Measurements from ENCODE around the gene ATP8B3. TPM values are rescaled to one million over a fixed set of nuclear protein-coding genes. Genes with fewer than 3 reads are reported as not detected.

ATP8B3 gene
- total and polyA plus RNA-seq, 2 of the 13 experiments (the other 11 are each of a cell fraction or from before 2014, with no cell fraction given), result 2.6 to 5.9 TPM

GRCh38 chr19:1837625-1838105 lies 25.6 kb upstream of the ATP8B3 start (continued):
- TF ChIP-seq POGK (CRISPR knock-in tag; conservative IDR thresholded peaks at IDR 0.05), result 0 out of 2 replicates have a peak, but pooled peaks have one; percentile 23
- TF ChIP-seq ZNF616 (CRISPR knock-in tag; IDR thresholded peaks at IDR 0.05; ENCODE audit: low read depth), result no peak
- TF ChIP-seq ZNF772 (CRISPR knock-in tag; IDR thresholded peaks at IDR 0.05), result peak; percentile 45; the same call in 1 of the 2 replicates
- no peak for TF ChIP-seq ZNF670 (CRISPR knock-in tag; IDR thresholded peaks at IDR 0.05; ENCODE audit: borderline replicate concordance)
- no peak for TF ChIP-seq ZNF496 (CRISPR knock-in tag; IDR thresholded peaks at IDR 0.05; ENCODE audit: insufficient replicate concordance)
- 0 out of 2 replicates have a peak, but pooled peaks have one; percentile 13 for TF ChIP-seq GATAD2A (CRISPR knock-in tag; IDR thresholded peaks at IDR 0.05)
- no peak for TF ChIP-seq NR2C2 (CRISPR knock-in tag; IDR thresholded peaks at IDR 0.05; ENCODE audit: borderline replicate concordance)
- TF ChIP-seq PATZ1 (CRISPR knock-in tag; IDR thresholded peaks at IDR 0.05), result peak; percentile 66; the same call in 1 of the 2 replicates
- no peak for TF ChIP-seq ZNF552 (CRISPR knock-in tag; IDR thresholded peaks at IDR 0.05; ENCODE audit: borderline replicate concordance)
- no peak for TF ChIP-seq CENPBD1 (CRISPR knock-in tag; IDR thresholded peaks at IDR 0.05; ENCODE audit: borderline replicate concordance, low read depth)
- no peak for TF ChIP-seq ZNF784 (CRISPR knock-in tag; IDR thresholded peaks at IDR 0.05; ENCODE audit: borderline replicate concordance)
- no peak for TF ChIP-seq KLF12 (CRISPR knock-in tag; IDR thresholded peaks at IDR 0.05; ENCODE audit: borderline replicate concordance)
- TF ChIP-seq ZNF572 (CRISPR knock-in tag; IDR thresholded peaks at IDR 0.05), result peak; percentile 94
- TF ChIP-seq MXD3 (CRISPR knock-in tag; IDR thresholded peaks at IDR 0.05), result no peak; the same call in 1 of the 2 replicates
- peak; percentile 39 for TF ChIP-seq ASH2L (IDR thresholded peaks at IDR 0.05; ENCODE audit: insufficient read length, low read depth, low read length)
- TF ChIP-seq SMC3 (IDR thresholded peaks at IDR 0.05; ENCODE audit: low read length), result peak; percentile 10; the same call in 1 of the 2 replicates
- TF ChIP-seq SPEN (CRISPR knock-in tag; IDR thresholded peaks at IDR 0.05; ENCODE audit: low read depth), result no peak
- no peak for TF ChIP-seq KLF11 (CRISPR knock-in tag; IDR thresholded peaks at IDR 0.05)
- TF ChIP-seq RBM39 (IDR thresholded peaks at IDR 0.05; ENCODE audit: low read depth, low read length, poor library complexity, severe bottlenecking), result peak; percentile 47
- no peak for TF ChIP-seq ZNF879 (CRISPR knock-in tag; IDR thresholded peaks at IDR 0.05)
- TF ChIP-seq GTF3A (CRISPR knock-in tag; conservative IDR thresholded peaks at IDR 0.05), result no peak
- TF ChIP-seq TIGD3 (CRISPR knock-in tag; IDR thresholded peaks at IDR 0.05; ENCODE audit: borderline replicate concordance), result 0 out of 2 replicates have a peak, but pooled peaks have one; percentile 32
